WTC11 (cell line): Measurements from ENCODE around the gene CNP.

ENCODE experiments used
- CREB1 ChIP-seq: sonication (generic); formaldehyde crosslinking; IDR thresholded peaks from 2 replicates; pipeline ENCODE4 v1.8.0; 2023; ENCODE audit warnings: mild to moderate bottlenecking, missing genetic modification reagents
- FOXJ3 ChIP-seq: sonication (generic); formaldehyde crosslinking; IDR thresholded peaks from 2 replicates; pipeline ENCODE4 v1.9.0; 2021; ENCODE audit warnings: missing genetic modification reagents, mild to moderate bottlenecking, borderline replicate concordance
- JUN ChIP-seq: sonication (generic); formaldehyde crosslinking; IDR thresholded peaks from 2 replicates; pipeline ENCODE4 v1.8.0; 2023; ENCODE audit warnings: mild to moderate bottlenecking, missing genetic modification reagents
- KAT7 ChIP-seq: sonication (generic); formaldehyde crosslinking; IDR thresholded peaks from 2 replicates; pipeline ENCODE4 v1.8.1; 2023; ENCODE audit warnings: missing genetic modification reagents, mild to moderate bottlenecking, borderline replicate concordance
- NR2C2 ChIP-seq: sonication (generic); formaldehyde crosslinking; IDR thresholded peaks from 2 replicates; pipeline ENCODE4 v1.8.0; 2022; ENCODE audit warnings: mild to moderate bottlenecking, missing genetic modification reagents
- NR3C1 ChIP-seq: sonication (generic); formaldehyde crosslinking; conservative IDR thresholded peaks from 2 replicates; pipeline ENCODE4 v1.8.1; 2023; ENCODE audit warnings: low read depth, mild to moderate bottlenecking, missing genetic modification reagents
- ZNF232 ChIP-seq: sonication (generic); formaldehyde crosslinking; IDR thresholded peaks from 2 replicates; pipeline ENCODE4 v1.8.0; 2022; ENCODE audit warnings: mild to moderate bottlenecking, missing genetic modification reagents
- ZNF423 ChIP-seq: fragments of 250-450 bp; sonication (Bioruptor Pico); IDR thresholded peaks from 2 replicates; pipeline ENCODE4 v2.1.2; 2022; ENCODE audit warnings: mild to moderate bottlenecking, moderate library complexity
- TF ChIP-seq, protein P1 (sequence below): fragments of 200-600 bp; IDR thresholded peaks from 2 replicates; pipeline ENCODE4 v1.8.0; 2022; ENCODE audit warnings: antibody characterized with exemption
- TF ChIP-seq, protein P2 (sequence below): sonication (generic); formaldehyde crosslinking; IDR thresholded peaks from 2 replicates; pipeline ENCODE4 v1.8.1; 2022; ENCODE audit warnings: mild to moderate bottlenecking, moderate library complexity, missing genetic modification reagents
- TF ChIP-seq, protein P3 (sequence below): sonication (generic); formaldehyde crosslinking; IDR thresholded peaks from 2 replicates; pipeline ENCODE4 v1.8.1; 2023; ENCODE audit warnings: mild to moderate bottlenecking, moderate library complexity, missing genetic modification reagents
- TF ChIP-seq, protein P4 (sequence below): sonication (generic); formaldehyde crosslinking; IDR thresholded peaks from 2 replicates; pipeline ENCODE4 v1.8.1; 2022; ENCODE audit warnings: mild to moderate bottlenecking, missing genetic modification reagents, moderate library complexity, borderline replicate concordance
- TF ChIP-seq, protein P5 (sequence below): sonication (generic); formaldehyde crosslinking; IDR thresholded peaks from 2 replicates; pipeline ENCODE4 v1.8.0; 2022; ENCODE audit warnings: mild to moderate bottlenecking, missing genetic modification reagents

GRCh38 chr17:41968676-41969075 lies 2.1 kb downstream of the CNP start:
- TF ChIP-seq NR2C2 (no peak), CREB1 (no peak), FOXJ3 (CRISPR knock-in tag) (no peak), KAT7 (CRISPR knock-in tag) (no peak), ZNF423 (CRISPR knock-in tag) (no peak), NR3C1 (CRISPR knock-in tag) (no peak), ZNF232 (CRISPR knock-in tag) (no peak), JUN (no peak)
- TF ChIP-seq, protein P1, sequence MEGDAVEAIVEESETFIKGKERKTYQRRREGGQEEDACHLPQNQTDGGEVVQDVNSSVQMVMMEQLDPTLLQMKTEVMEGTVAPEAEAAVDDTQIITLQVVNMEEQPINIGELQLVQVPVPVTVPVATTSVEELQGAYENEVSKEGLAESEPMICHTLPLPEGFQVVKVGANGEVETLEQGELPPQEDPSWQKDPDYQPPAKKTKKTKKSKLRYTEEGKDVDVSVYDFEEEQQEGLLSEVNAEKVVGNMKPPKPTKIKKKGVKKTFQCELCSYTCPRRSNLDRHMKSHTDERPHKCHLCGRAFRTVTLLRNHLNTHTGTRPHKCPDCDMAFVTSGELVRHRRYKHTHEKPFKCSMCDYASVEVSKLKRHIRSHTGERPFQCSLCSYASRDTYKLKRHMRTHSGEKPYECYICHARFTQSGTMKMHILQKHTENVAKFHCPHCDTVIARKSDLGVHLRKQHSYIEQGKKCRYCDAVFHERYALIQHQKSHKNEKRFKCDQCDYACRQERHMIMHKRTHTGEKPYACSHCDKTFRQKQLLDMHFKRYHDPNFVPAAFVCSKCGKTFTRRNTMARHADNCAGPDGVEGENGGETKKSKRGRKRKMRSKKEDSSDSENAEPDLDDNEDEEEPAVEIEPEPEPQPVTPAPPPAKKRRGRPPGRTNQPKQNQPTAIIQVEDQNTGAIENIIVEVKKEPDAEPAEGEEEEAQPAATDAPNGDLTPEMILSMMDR, result no peak
- TF ChIP-seq, protein P2, sequence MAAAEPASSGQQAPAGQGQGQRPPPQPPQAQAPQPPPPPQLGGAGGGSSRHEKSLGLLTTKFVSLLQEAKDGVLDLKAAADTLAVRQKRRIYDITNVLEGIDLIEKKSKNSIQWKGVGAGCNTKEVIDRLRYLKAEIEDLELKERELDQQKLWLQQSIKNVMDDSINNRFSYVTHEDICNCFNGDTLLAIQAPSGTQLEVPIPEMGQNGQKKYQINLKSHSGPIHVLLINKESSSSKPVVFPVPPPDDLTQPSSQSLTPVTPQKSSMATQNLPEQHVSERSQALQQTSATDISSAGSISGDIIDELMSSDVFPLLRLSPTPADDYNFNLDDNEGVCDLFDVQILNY (CRISPR knock-in tag), result no peak
- TF ChIP-seq, protein P3, sequence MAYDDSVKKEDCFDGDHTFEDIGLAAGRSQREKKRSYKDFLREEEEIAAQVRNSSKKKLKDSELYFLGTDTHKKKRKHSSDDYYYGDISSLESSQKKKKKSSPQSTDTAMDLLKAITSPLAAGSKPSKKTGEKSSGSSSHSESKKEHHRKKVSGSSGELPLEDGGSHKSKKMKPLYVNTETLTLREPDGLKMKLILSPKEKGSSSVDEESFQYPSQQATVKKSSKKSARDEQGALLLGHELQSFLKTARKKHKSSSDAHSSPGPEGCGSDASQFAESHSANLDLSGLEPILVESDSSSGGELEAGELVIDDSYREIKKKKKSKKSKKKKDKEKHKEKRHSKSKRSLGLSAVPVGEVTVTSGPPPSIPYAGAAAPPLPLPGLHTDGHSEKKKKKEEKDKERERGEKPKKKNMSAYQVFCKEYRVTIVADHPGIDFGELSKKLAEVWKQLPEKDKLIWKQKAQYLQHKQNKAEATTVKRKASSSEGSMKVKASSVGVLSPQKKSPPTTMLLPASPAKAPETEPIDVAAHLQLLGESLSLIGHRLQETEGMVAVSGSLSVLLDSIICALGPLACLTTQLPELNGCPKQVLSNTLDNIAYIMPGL, result no peak
- TF ChIP-seq, protein P4, sequence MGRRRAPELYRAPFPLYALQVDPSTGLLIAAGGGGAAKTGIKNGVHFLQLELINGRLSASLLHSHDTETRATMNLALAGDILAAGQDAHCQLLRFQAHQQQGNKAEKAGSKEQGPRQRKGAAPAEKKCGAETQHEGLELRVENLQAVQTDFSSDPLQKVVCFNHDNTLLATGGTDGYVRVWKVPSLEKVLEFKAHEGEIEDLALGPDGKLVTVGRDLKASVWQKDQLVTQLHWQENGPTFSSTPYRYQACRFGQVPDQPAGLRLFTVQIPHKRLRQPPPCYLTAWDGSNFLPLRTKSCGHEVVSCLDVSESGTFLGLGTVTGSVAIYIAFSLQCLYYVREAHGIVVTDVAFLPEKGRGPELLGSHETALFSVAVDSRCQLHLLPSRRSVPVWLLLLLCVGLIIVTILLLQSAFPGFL, result no peak
- TF ChIP-seq, protein P5, sequence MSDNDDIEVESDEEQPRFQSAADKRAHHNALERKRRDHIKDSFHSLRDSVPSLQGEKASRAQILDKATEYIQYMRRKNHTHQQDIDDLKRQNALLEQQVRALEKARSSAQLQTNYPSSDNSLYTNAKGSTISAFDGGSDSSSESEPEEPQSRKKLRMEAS (CRISPR knock-in tag), result no peak
